Thyroid gland (tissue), 4 donors: ENCODE measurements around the gene ANGPTL4.

Experiments
- POLR2A ChIP-seq, 2 donors: fragments of 450-650 bp; IDR thresholded peaks; one replicate each; pipeline ENCODE4 v1.6.1; 2017; ENCODE audit warnings: antibody characterized with exemption in 2 of 2, mild to moderate bottlenecking in 2 of 2, moderate library complexity in 1 of 2
- TF ChIP-seq, protein P1 (sequence below), 6 experiments: fragments of 200-600 bp in 3 of 6; fragments of 450-650 bp in 3 of 6; sonication (generic) in 3 of 6; IDR thresholded peaks; one replicate each; pipeline ENCODE4 v1.5.1; 2016 to 2019; ENCODE audit warnings: antibody characterized with exemption in 6 of 6, mild to moderate bottlenecking in 2 of 6, inconsistent platforms in 1 of 6, moderate library complexity in 1 of 6

DNA sequence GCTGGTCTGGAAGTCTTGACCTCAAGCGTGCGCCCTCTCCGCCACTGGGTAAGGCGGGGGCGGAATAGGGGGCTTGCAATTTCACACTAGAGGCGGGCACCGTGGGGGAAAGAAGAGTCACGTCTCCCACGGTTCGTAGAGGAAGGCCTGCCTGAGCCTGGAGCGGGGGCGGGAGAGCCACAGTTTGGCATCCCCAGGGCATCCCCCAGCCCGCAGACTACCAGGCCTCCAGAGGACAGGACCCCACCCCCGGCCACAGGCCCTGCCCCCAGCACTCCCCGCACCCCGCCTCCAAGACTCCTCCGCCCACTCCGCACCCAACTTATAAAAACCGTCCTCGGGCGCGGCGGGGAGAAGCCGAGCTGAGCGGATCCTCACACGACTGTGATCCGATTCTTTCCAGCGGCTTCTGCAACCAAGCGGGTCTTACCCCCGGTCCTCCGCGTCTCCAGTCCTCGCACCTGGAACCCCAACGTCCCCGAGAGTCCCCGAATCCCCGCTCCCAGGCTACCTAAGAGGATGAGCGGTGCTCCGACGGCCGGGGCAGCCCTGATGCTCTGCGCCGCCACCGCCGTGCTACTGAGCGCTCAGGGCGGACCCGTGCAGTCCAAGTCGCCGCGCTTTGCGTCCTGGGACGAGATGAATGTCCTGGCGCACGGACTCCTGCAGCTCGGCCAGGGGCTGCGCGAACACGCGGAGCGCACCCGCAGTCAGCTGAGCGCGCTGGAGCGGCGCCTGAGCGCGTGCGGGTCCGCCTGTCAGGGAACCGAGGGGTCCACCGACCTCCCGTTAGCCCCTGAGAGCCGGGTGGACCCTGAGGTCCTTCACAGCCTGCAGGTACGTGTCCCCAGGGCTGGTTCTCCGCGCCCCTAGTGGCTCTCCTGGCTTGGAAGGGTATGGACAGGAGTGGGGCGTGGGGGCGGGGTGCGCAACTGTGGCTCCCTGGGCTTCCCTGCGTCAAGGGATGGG, at the start of gene ANGPTL4:
- TF ChIP-seq, protein P1, sequence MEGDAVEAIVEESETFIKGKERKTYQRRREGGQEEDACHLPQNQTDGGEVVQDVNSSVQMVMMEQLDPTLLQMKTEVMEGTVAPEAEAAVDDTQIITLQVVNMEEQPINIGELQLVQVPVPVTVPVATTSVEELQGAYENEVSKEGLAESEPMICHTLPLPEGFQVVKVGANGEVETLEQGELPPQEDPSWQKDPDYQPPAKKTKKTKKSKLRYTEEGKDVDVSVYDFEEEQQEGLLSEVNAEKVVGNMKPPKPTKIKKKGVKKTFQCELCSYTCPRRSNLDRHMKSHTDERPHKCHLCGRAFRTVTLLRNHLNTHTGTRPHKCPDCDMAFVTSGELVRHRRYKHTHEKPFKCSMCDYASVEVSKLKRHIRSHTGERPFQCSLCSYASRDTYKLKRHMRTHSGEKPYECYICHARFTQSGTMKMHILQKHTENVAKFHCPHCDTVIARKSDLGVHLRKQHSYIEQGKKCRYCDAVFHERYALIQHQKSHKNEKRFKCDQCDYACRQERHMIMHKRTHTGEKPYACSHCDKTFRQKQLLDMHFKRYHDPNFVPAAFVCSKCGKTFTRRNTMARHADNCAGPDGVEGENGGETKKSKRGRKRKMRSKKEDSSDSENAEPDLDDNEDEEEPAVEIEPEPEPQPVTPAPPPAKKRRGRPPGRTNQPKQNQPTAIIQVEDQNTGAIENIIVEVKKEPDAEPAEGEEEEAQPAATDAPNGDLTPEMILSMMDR (IDR thresholded peaks at IDR 0.05): peak in 4 of 6 experiments; percentile 23 to 37 (median 36)
- TF ChIP-seq POLR2A (IDR thresholded peaks at IDR 0.05): peak; percentile 59 to 82
